Fibroblast of lung (primary cell): Measurements from ENCODE around the gene NAV1. TPM values are rescaled to one million over a fixed set of nuclear protein-coding genes. Genes with fewer than 3 reads are reported as not detected.

Experiments
- DNase-seq, 2 donors: peaks; one replicate each; pipeline versions ENCODE4 v3.0.0 to v3.0.0-alpha.2; 2010; ENCODE audit warnings: low read depth in 2 of 2
- H2AFZ ChIP-seq: 2 replicates; pipeline ENCODE4 v1.5.1; 2012; ENCODE audit warnings: low read length, control low read depth, inconsistent platforms
- H3K27ac ChIP-seq: 2 replicates; pipeline ENCODE4 v1.5.1; 2011; ENCODE audit warnings: low read length, control low read depth; ENCODE audit not compliant: insufficient read depth
- H3K27me3 ChIP-seq: 2 replicates; pipeline ENCODE4 v1.5.1; 2011; ENCODE audit warnings: mild to moderate bottlenecking, low read length; ENCODE audit not compliant: control insufficient read depth, insufficient read depth
- H3K36me3 ChIP-seq: 2 replicates; pipeline ENCODE4 v1.5.1; 2011; ENCODE audit warnings: low read length; ENCODE audit not compliant: control insufficient read depth, insufficient read depth
- H3K4me1 ChIP-seq: 2 replicates; pipeline ENCODE4 v1.5.1; 2011; ENCODE audit warnings: low read length; ENCODE audit not compliant: control insufficient read depth, insufficient read depth; ENCODE audit errors: extremely low read depth
- H3K4me2 ChIP-seq: 2 replicates; pipeline ENCODE4 v1.5.1; 2011; ENCODE audit warnings: low read length, control low read depth; ENCODE audit not compliant: insufficient read depth; ENCODE audit errors: extremely low read depth
- H3K4me3 ChIP-seq, 4 experiments: fragments of 200-600 bp in 1 of 4; sonication (generic) in 1 of 4; replicated peaks in 1 of 4; 2 replicates each; pipeline ENCODE4 v1.5.1; 2011 to 2016; ENCODE audit warnings: low read length in 4 of 4, low read depth in 3 of 4, mild to moderate bottlenecking in 3 of 4, control low read depth in 2 of 4, inconsistent platforms in 1 of 4, mixed read lengths in 1 of 4; ENCODE audit not compliant: insufficient read depth in 1 of 4; ENCODE audit errors: control extremely low read depth in 1 of 4
- H3K79me2 ChIP-seq: 2 replicates; pipeline ENCODE4 v1.5.1; 2012; ENCODE audit warnings: mild to moderate bottlenecking, low read length, inconsistent platforms; ENCODE audit not compliant: control insufficient read depth, insufficient read depth
- H3K9ac ChIP-seq: 2 replicates; pipeline ENCODE4 v1.5.1; 2011; ENCODE audit warnings: mild to moderate bottlenecking, low read length, control low read depth; ENCODE audit not compliant: insufficient read depth
- H3K9me3 ChIP-seq: 2 replicates; pipeline ENCODE4 v1.5.1; 2012; ENCODE audit warnings: low read depth, low read length; ENCODE audit not compliant: control insufficient read depth, insufficient read depth
- H4K20me1 ChIP-seq: 2 replicates; pipeline ENCODE4 v1.5.1; 2011; ENCODE audit warnings: low read length; ENCODE audit not compliant: control insufficient read depth, insufficient read depth; ENCODE audit errors: extremely low read depth
- CTCF ChIP-seq, 2 donors: IDR thresholded peaks in 1 of 2; conservative IDR thresholded peaks in 1 of 2; 1 replicate in 1 of 2; 2 replicates in 1 of 2; pipeline ENCODE4 v1.5.1; 2011 to 2012; ENCODE audit warnings: low read length in 2 of 2, control low read depth in 1 of 2, inconsistent platforms in 1 of 2, low read depth in 1 of 2, mild to moderate bottlenecking in 1 of 2
- EZH2 ChIP-seq: IDR thresholded peaks from 2 replicates; pipeline ENCODE4 v1.5.1; 2012; ENCODE audit warnings: low read length, control low read depth, mild to moderate bottlenecking; ENCODE audit errors: missing control alignments
- polyA plus RNA-seq, 2 donors: library from polyadenylated mRNA; depleted of rRNA in 1 of 2; stranded (reverse) in 1 of 2; unstranded in 1 of 2; fragments of >200 nt; gene quantifications; 2 replicates each; pipeline ENCODE4 v1.2.1, GENCODE V29; 2011 to 2012; ENCODE audit warnings: missing spikeins in 1 of 2
- total RNA-seq: library from RNA; depleted of rRNA; stranded (reverse); fragments of >200 nt; gene quantifications from 2 replicates; pipeline ENCODE4 v1.2.1, GENCODE V29; 2014

NAV1 gene
- total and polyA plus RNA-seq, 2 donors (not counting 1 experiment from before 2014, with no cell fraction given) = 19.8 to 64.0 TPM

- Histone ChIP-seq H3K4me1 (peaks cover 20% of the 10 kb centered on the region), H3K36me3 (peaks cover 3% of the 10 kb centered on the region), H3K27ac (no peak overlapping the region), H3K79me2 (peaks cover 7% of the 10 kb centered on the region), H3K9me3 (no peaks in the 10 kb centered on the region), H3K4me3 (no peak overlapping the region), H2AFZ (no peak overlapping the region), H3K9ac (no peak overlapping the region), H3K27me3 (no peaks in the 10 kb centered on the region), H4K20me1 (no peaks in the 10 kb centered on the region), H3K4me2 (no peak overlapping the region)
- TF ChIP-seq CTCF (conservative IDR thresholded peaks at IDR 0.05 in 1 of 2, IDR thresholded peaks at IDR 0.05 in 1 of 2; ENCODE audit: low read depth in 1 of 2, low read length in 2 of 2) (no peak), EZH2 (no peak)
- DNase-seq = no peak
Observed at GRCh38 chr1:201587729-201588128, 48.8 kb downstream of the NAV1 start.

Other genes starting within 250 kb of the NAV1 start
- gene TNNT2, start 161.4 kb upstream of the NAV1 start, total RNA-seq = not detected in 2 replicates
- 0.14 and 1.4 TPM in 2 replicates for gene TNNT2, start 161.4 kb upstream of the NAV1 start, polyA plus RNA-seq
- not detected in 2 replicates for gene LAD1, start 139.8 kb upstream of the NAV1 start, total RNA-seq
- 0.08 TPM in 1 of 2 replicates, not detected in the other for gene LAD1, start 139.8 kb upstream of the NAV1 start, polyA plus RNA-seq
- gene TNNI1, start 117.4 kb upstream of the NAV1 start, total RNA-seq = not detected in 2 replicates
- 0.06 and 0.09 TPM in 2 replicates for gene TNNI1, start 117.4 kb upstream of the NAV1 start, polyA plus RNA-seq
- 138 and 141 TPM in 2 replicates for gene PHLDA3, start 69.9 kb upstream of the NAV1 start, total RNA-seq
- 25.9 and 26.5 TPM in 2 replicates for gene PHLDA3, start 69.9 kb upstream of the NAV1 start, polyA plus RNA-seq
- 158 and 195 TPM in 2 replicates for gene CSRP1, start 32.0 kb upstream of the NAV1 start, total RNA-seq
- 438 and 1,081 TPM in 2 replicates for gene CSRP1, start 32.0 kb upstream of the NAV1 start, polyA plus RNA-seq